HG03060 (cell line): ENCODE data around the gene NFKBIZ.
"Not testable (repeated sequence)": the region's sequence is repeated elsewhere in the genome, so short reads cannot be mapped to it uniquely, and the experiment has no call there.

Experiments
- ATAC-seq: cut with Tn5 transposase; IDR thresholded peaks from one replicate; pipeline ENCODE4 v1.9.1; 2021; ENCODE audit warnings: low read depth, moderate number of reproducible peaks; ENCODE audit not compliant: unreplicated experiment

The NFKBIZ gene

GRCh38 chr3:101905573-101905972 lies 56.3 kb downstream of the NFKBIZ start:
- not testable (repeated sequence) for ATAC-seq
